ENCODE results near the gene XRCC4. TPM values are rescaled to one million over a fixed set of nuclear protein-coding genes. Genes with fewer than 3 reads are reported as not detected.

The XRCC4 gene
- total and polyA plus RNA-seq, 2 of the 13 experiments (the other 11 are each of a cell fraction or from before 2014, with no cell fraction given) = 2.8 to 12.6 TPM

DNA sequence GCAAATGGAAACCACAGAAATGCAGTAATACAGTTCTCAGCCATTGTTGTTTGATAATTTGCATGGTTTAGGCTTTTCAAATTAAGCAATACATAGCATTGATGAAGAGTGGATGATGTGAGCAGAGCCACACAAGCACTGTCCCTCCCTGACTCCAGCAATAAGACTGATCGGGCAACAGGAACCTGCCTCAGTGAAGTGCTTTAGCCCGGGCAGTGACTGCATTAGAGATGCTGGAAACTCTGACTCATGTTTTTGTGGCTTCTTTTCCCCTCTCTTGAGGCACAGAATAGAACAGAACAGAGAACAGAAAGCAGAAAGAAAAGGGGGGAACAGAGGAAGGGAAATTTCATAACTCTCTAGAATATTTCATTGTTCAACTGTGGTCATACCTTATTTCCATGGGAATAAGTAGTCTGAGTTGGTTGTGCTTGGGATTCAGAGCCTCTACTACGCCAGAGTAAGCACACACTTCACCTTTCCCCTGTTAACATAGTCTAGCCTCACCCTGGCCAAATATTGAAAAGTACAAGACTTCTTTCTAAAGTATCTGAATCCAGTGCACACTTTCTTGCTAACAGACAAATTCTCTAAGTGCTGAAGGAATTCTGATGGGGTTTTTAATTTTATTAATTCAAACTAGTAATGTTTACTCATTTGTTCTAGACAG lies 229.4 kb downstream of the XRCC4 start:
- ATAC-seq = no peak
- no peak for FAIRE-seq
- no peak overlapping the region for H3K4me2 ChIP-seq (ENCODE audit: low read depth, low read length)
- ChIA-PET POLR2A (no interaction called here), CTCF (ENCODE audit: low intra/inter-chr PET ratio, low total read pairs) (no interaction called here)
- no peaks in the 10 kb centered on the region for H3K27me3 ChIP-seq (ENCODE audit: control insufficient read depth in 1 of 2, insufficient read depth in 2 of 2, low read length in 2 of 2)
- H3K4me1 ChIP-seq (ENCODE audit: insufficient read depth, low read length) = no peaks in the 10 kb centered on the region
- WGBS (ENCODE audit: low lambda C conversion rate) = 38% methylated on average over 3 of the region's 3 CpGs
- TF ChIP-seq SOX6 (IDR thresholded peaks at IDR 0.05) = no peak
- no peak for TF ChIP-seq SOX6 (CRISPR knock-in tag; IDR thresholded peaks at IDR 0.05)
- TF ChIP-seq, protein P1, sequence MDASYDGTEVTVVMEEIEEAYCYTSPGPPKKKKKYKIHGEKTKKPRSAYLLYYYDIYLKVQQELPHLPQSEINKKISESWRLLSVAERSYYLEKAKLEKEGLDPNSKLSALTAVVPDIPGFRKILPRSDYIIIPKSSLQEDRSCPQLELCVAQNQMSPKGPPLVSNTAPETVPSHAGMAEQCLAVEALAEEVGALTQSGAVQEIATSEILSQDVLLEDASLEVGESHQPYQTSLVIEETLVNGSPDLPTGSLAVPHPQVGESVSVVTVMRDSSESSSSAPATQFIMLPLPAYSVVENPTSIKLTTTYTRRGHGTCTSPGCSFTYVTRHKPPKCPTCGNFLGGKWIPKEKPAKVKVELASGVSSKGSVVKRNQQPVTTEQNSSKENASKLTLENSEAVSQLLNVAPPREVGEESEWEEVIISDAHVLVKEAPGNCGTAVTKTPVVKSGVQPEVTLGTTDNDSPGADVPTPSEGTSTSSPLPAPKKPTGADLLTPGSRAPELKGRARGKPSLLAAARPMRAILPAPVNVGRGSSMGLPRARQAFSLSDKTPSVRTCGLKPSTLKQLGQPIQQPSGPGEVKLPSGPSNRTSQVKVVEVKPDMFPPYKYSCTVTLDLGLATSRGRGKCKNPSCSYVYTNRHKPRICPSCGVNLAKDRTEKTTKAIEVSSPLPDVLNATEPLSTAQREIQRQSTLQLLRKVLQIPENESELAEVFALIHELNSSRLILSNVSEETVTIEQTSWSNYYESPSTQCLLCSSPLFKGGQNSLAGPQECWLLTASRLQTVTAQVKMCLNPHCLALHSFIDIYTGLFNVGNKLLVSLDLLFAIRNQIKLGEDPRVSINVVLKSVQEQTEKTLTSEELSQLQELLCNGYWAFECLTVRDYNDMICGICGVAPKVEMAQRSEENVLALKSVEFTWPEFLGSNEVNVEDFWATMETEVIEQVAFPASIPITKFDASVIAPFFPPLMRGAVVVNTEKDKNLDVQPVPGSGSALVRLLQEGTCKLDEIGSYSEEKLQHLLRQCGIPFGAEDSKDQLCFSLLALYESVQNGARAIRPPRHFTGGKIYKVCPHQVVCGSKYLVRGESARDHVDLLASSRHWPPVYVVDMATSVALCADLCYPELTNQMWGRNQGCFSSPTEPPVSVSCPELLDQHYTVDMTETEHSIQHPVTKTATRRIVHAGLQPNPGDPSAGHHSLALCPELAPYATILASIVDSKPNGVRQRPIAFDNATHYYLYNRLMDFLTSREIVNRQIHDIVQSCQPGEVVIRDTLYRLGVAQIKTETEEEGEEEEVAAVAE (CRISPR knock-in tag; IDR thresholded peaks at IDR 0.05; ENCODE audit: borderline replicate concordance) = no peak
- no peak overlapping the region for H2AFZ ChIP-seq (ENCODE audit: low read length)
- H4K20me1 ChIP-seq (ENCODE audit: insufficient read depth, low read length) = no peaks in the 10 kb centered on the region
- no peak overlapping the region for H3K9ac ChIP-seq (ENCODE audit: insufficient read depth, low read depth, low read length)
- no peak for DNase-seq (ENCODE audit: low spot score)
- BruUV-seq (replicated peaks) = no TSS peak
- H3K4me3 ChIP-seq (replicated peaks in 1 of 3; ENCODE audit: insufficient read depth in 1 of 3, low read depth in 2 of 3, low read length in 3 of 3) = no peak overlapping the region
- no peak overlapping the region for H3K27ac ChIP-seq (ENCODE audit: extremely low read length, insufficient read depth, low read length)
- intact Hi-C loops (cut with micrococcal nuclease; ENCODE audit: unreplicated experiment) = no loop called here
- in situ Hi-C loops (cut with HindIII; ENCODE audit: extremely low pct_ligation_motif_present, low pct_unique_long_range_greater_than_20kb) = no loop called here
- no peaks in the 10 kb centered on the region for H3K36me3 ChIP-seq (replicated peaks in 1 of 2; ENCODE audit: control insufficient read depth in 1 of 2, insufficient read depth in 2 of 2, low read length in 2 of 2)
- H3K79me2 ChIP-seq (ENCODE audit: insufficient read depth, low read length) = no peaks in the 10 kb centered on the region
- H3K9me3 ChIP-seq (ENCODE audit: low read length) = no peaks in the 10 kb centered on the region

DNA sequence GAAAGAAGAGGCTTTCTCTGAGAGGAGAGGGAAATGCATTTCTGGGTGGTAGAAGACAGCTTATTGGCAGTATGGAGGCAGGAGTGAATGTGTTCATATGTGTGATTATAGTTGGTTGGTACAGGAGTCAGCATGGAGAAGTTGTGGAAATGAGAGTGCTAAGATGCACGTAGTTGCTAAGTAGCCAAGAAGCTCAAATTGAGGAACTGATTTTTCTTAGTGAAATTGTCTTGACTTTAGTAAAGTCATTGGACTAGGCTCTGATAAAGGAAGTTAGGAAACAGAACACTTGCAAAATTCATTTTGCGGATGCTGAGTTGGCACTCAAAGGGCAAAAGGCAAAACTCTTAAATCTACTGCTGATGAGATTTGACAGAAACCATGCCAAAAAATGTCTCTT lies 235.3 kb downstream of the XRCC4 start:
- no TSS peak for BruUV-seq (replicated peaks)
- Histone ChIP-seq H4K20me1 (ENCODE audit: insufficient read depth, low read length) (no peaks in the 10 kb centered on the region), H3K4me1 (ENCODE audit: insufficient read depth, low read length) (no peaks in the 10 kb centered on the region), H3K79me2 (ENCODE audit: insufficient read depth, low read length) (no peaks in the 10 kb centered on the region), H3K9me3 (ENCODE audit: low read length) (peaks cover 5% of the 10 kb centered on the region; the same call in 1 of the 2 replicates), H3K27me3 (ENCODE audit: control insufficient read depth in 1 of 2, insufficient read depth in 2 of 2, low read length in 2 of 2) (no peaks in the 10 kb centered on the region), H3K4me2 (ENCODE audit: low read depth, low read length) (no peak overlapping the region), H2AFZ (ENCODE audit: low read length) (no peak overlapping the region), H3K4me3 (replicated peaks in 1 of 3; ENCODE audit: insufficient read depth in 1 of 3, low read depth in 2 of 3, low read length in 3 of 3) (no peak overlapping the region), H3K27ac (ENCODE audit: extremely low read length, insufficient read depth, low read length) (no peak overlapping the region), H3K36me3 (replicated peaks in 1 of 2; ENCODE audit: control insufficient read depth in 1 of 2, insufficient read depth in 2 of 2, low read length in 2 of 2) (no peaks in the 10 kb centered on the region), H3K9ac (ENCODE audit: insufficient read depth, low read depth, low read length) (no peak overlapping the region)
- 71% methylated on average over 2 of the region's 2 CpGs for WGBS (ENCODE audit: low lambda C conversion rate)
- intact Hi-C loops (cut with micrococcal nuclease; ENCODE audit: unreplicated experiment) (no loop called here), in situ Hi-C loops (cut with HindIII; ENCODE audit: extremely low pct_ligation_motif_present, low pct_unique_long_range_greater_than_20kb) (no loop called here)
- FAIRE-seq = no peak
- ChIA-PET POLR2A (no interaction called here), CTCF (ENCODE audit: low intra/inter-chr PET ratio, low total read pairs) (no interaction called here)
- ATAC-seq = no peak
- TF ChIP-seq ZNF501 (CRISPR knock-in tag; IDR thresholded peaks at IDR 0.05) (no peak), ARNTL (CRISPR knock-in tag; IDR thresholded peaks at IDR 0.05) (no peak), MED8 (CRISPR knock-in tag; IDR thresholded peaks at IDR 0.05; ENCODE audit: insufficient replicate concordance) (no peak), TOE1 (CRISPR knock-in tag; IDR thresholded peaks at IDR 0.05) (no peak), SIX1 (CRISPR knock-in tag; IDR thresholded peaks at IDR 0.05; ENCODE audit: borderline replicate concordance) (no peak), ZNF160 (CRISPR knock-in tag; IDR thresholded peaks at IDR 0.05) (no peak), ZNF451 (CRISPR knock-in tag; IDR thresholded peaks at IDR 0.05) (no peak)
- no peak for DNase-seq (ENCODE audit: low spot score)
